GM20000 (cell line): ENCODE results near the gene DDX49.
"Not testable (repeated sequence)": the region's sequence is repeated elsewhere in the genome, so short reads cannot be mapped to it uniquely, and the experiment has no call there.

ENCODE experiments used
- DNase-seq: peaks from one replicate; pipeline ENCODE4 v3.0.0; 2012; ENCODE audit warnings: low spot score
- TF ChIP-seq, protein P1 (sequence below): IDR thresholded peaks from 2 replicates; pipeline ENCODE4 v1.5.1; 2012; ENCODE audit warnings: mild to moderate bottlenecking, control low read depth; ENCODE audit errors: extremely low read depth, missing control alignments

The DDX49 gene

DNA sequence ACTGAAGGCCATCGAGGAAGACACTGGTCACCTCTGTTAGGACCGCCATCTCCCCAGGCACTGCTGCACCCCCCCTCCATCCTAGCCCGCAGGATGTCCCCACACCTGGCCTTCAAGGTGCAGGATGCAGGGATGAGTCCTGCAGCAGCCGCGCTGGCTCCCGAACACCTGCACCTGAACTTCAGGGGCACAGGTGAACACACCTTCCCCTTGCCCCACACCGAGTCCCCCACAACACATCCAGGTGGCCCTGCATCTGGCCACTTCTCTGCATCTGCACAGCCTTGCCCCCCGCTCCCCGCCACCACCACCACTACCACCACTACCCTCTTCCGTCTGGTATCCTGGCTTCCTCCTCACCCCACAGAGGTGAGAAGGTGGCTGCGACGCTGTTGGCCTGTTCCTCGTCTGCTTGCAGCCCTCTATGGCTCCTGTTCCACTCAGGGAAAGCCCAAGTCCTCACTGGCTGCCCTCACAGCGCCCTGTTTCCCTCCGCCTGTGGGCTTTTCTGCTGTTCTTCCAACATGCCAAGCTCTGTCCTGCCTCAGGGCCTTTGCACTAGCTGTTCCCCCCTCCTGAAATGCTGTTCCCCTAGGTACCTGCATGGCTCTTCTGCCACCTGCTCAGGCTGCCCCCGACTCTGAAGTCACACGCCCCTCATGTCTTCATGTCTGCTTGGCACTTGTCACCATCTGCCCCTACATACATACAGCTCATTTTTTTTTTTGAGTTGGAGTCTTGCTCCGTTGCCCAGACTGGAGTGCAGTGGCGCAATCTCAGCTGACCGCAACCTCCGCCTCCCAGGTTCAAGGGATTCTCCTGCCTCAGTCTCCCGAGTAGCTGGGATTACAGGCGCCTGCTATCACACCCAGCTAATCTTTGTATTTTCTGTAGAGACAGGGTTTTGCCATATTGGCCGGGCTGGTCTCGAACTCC is 22.2 kb upstream of the DDX49 start:
- no peak for DNase-seq
- TF ChIP-seq, protein P1, sequence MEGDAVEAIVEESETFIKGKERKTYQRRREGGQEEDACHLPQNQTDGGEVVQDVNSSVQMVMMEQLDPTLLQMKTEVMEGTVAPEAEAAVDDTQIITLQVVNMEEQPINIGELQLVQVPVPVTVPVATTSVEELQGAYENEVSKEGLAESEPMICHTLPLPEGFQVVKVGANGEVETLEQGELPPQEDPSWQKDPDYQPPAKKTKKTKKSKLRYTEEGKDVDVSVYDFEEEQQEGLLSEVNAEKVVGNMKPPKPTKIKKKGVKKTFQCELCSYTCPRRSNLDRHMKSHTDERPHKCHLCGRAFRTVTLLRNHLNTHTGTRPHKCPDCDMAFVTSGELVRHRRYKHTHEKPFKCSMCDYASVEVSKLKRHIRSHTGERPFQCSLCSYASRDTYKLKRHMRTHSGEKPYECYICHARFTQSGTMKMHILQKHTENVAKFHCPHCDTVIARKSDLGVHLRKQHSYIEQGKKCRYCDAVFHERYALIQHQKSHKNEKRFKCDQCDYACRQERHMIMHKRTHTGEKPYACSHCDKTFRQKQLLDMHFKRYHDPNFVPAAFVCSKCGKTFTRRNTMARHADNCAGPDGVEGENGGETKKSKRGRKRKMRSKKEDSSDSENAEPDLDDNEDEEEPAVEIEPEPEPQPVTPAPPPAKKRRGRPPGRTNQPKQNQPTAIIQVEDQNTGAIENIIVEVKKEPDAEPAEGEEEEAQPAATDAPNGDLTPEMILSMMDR: no peak

GRCh38 chr19:18898081-18898606 is 21.4 kb upstream of the DDX49 start:
- DNase-seq: no peak
- TF ChIP-seq, protein P1: no peak

DNA sequence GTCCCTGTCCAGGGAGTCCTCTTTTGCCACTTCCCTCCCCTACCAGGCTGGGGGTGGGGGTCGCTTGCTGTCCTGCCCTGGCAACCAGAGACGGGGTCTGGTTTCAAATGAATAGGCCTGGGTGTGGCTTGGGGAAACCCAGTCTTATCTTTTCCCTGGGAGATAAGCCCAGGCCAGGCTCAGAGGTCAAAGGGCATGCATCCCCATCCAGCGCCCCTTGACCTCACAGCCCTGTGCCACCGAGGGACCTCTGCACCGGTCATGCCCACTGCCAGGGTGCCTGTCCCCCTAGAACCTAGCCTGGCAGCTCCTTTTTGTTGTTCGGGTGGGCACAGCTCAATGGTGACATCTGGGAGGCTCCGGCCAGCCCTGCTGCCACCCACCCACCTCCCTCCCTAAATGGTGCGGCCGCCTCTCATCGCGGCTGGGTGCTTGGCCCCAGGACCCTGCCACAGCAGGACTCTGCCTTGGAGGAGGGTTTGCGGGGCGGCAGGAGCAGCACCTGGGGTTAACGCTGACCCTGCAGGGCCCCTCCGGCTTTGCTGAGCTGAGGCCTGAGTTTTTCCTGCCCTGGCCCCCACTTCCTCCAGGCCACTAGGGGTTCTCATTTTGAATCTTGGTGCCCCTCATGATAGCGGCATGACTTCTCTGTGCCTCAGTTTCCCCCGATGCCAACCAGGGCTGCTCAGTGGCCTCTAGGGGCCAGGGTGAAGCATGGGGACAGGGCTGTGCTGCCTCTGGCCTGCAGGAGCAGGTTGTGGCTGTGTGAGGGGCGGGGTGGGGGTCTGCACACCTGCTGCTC is 20.7 kb upstream of the DDX49 start:
- DNase-seq: no peak
- TF ChIP-seq, protein P1: no peak

- DNase-seq: no peak
- TF ChIP-seq, protein P1: no peak
Observed at GRCh38 chr19:18899624-18900560, 19.6 kb upstream of the DDX49 start.

DNA sequence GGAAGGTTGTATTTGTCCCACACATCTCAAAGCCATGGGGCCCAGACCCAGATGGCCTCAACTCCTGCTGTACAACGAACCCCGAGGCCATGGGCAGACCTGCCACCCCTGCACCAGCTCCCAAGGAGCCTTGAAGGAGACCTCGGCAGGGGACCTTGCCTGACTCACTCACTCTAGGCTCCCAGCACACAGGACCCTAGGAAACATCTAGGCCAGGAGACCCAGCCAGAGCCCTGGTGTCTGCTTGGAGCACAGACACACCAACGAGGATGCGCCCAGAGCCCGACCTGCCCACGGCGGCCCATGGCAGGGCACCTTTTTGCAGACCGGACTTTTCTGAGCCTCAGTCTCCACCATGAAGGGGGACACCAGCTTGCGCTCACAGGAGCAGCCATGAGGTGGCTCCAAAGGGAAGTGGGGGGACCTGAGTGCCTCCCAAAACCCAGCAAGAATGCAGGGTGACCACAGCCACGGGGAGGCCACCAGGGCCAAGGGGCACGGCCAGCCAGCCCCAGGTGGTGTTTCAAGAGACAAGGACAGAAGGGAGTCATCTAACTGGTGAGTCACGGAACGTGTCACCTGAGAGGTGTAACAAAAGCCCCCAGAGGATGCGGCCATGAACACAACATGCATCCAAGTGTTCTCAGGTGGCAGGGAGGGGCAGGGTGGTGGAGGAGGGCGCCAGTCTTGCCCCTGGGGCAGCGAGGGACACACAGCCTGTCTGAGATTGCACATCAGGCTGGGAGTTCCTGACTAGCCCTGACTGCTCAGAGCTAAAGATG is 18.6 kb upstream of the DDX49 start:
- TF ChIP-seq, protein P1: no peak

DNA sequence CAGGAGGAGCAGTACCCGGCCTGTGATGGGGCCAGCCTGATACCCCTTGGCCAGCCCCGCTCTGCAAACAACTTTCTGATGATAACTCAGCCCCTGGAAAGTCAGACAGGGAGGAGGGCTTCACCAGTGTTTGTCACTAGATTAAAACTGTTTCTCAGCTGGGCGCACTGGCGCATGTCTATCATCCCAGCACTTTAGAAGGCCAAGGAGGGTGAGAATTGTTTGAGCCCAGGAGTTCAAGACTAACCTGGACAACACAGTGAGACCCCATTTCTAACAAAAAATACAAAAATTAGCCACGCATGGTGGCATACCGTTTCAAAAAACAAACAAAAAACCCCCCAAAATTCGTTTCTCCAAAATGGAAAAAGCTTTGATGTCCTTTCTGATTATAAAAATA is 18.0 kb upstream of the DDX49 start:
- DNase-seq: no peak
- TF ChIP-seq, protein P1: no peak

More for the DNA sequence above, 18.6 kb upstream of the DDX49 start:
- no peak for DNase-seq

DNA sequence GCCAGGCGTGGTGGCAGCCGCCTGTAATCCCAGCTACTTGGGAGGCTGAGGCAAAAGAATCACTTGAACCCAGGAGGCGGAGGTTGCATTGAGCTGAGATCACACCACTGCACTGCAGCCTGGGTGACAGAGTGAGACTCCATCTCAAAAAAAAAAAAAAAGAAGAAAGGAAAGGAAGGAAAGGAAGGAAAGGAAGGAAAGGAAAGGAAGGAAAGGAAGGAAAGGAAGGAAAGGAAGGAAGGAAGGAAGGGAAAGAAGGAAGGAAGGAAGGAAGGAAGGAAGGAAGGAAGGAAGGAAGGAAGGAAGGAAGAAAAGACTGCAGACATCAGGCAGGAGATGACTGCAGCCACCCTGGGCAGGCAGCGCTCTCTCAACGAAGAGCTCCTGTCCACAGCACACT is 17.0 kb upstream of the DDX49 start:
- not testable (repeated sequence) for DNase-seq
